Stimulated activated CD4-positive, alpha-beta T cell treated with anti-CD3 and anti-CD28 coated beads, TNF-alpha, amount 100 ng/mL, for 24 hours (primary cell): ENCODE results near the gene ZNF600.
"Not testable (repeated sequence)": the region's sequence is repeated elsewhere in the genome, so short reads cannot be mapped to it uniquely, and the experiment has no call there.

ENCODE experiments used
- DNase-seq, 3 experiments: peaks; one replicate each; pipeline ENCODE4 v3.0.0-alpha.2; 2020; ENCODE audit warnings: low read depth in 3 of 3

ZNF600 gene

GRCh38 chr19:52786464-52787354, at the start of gene ZNF600:
TSS of gene ZNF600 (minus strand) at chr19:52786791. CDS start at chr19:52778888, 7,903 bp downstream.
- DNase-seq, result peak; percentile 56 to 79 (median 62)

- DNase-seq, result not testable (repeated sequence)
Measured at GRCh38 chr19:52834289-52834688, 47.7 kb upstream of the ZNF600 start.

- not testable (repeated sequence) for DNase-seq
Measured at GRCh38 chr19:52833541-52833940, 47.0 kb upstream of the ZNF600 start.

GRCh38 chr19:52829866-52830265, 43.3 kb upstream of the ZNF600 start:
- DNase-seq, result not testable (repeated sequence)

- no peak for DNase-seq
Measured at GRCh38 chr19:52825765-52826164, 39.2 kb upstream of the ZNF600 start.

GRCh38 chr19:52823676-52824075, 37.1 kb upstream of the ZNF600 start:
- DNase-seq, result no peak

- DNase-seq, result peak; percentile 28 to 62 (median 31)
Measured at GRCh38 chr19:52821204-52821960, 34.8 kb upstream of the ZNF600 start, which contains the start of gene ZNF28. TSS of gene ZNF28 (minus strand) at chr19:52821633. CDS start at chr19:52817958, 3,675 bp downstream.

GRCh38 chr19:52820472-52821203, 34.0 kb upstream of the ZNF600 start:
- DNase-seq, result peak in 1 of 3 experiments; percentile 15

- no peak for DNase-seq
Measured at GRCh38 chr19:52809801-52810200, 23.2 kb upstream of the ZNF600 start.

GRCh38 chr19:52799950-52800640, 13.5 kb upstream of the ZNF600 start:
- DNase-seq, result not testable (repeated sequence)

- DNase-seq, result no peak
Measured at GRCh38 chr19:52789440-52789839, 2.8 kb upstream of the ZNF600 start.

- DNase-seq, result no peak
Measured at GRCh38 chr19:52786078-52786463, 520 bp downstream of the ZNF600 start.

- DNase-seq, result no peak
Measured at GRCh38 chr19:52785506-52785905, 1.1 kb downstream of the ZNF600 start.

GRCh38 chr19:52782864-52783263, 3.7 kb downstream of the ZNF600 start:
- not testable (repeated sequence) for DNase-seq

- DNase-seq, result peak in 1 of 3 experiments; percentile 16
Measured at GRCh38 chr19:52778811-52779210, 7.8 kb downstream of the ZNF600 start.

GRCh38 chr19:52756447-52756846, 30.1 kb downstream of the ZNF600 start:
- DNase-seq, result not testable (repeated sequence)

GRCh38 chr19:52749780-52750179, 36.8 kb downstream of the ZNF600 start:
- DNase-seq, result no peak

GRCh38 chr19:52748336-52748950, 38.1 kb downstream of the ZNF600 start:
- no peak for DNase-seq

- not testable (repeated sequence) for DNase-seq
Measured at GRCh38 chr19:52745919-52746318, 40.7 kb downstream of the ZNF600 start.

- no peak for DNase-seq
Measured at GRCh38 chr19:52743091-52743490, 43.5 kb downstream of the ZNF600 start.

- no peak for DNase-seq
Measured at GRCh38 chr19:52742516-52742915, 44.1 kb downstream of the ZNF600 start.
